ENCODE results near the gene GSTO1. TPM values are rescaled to one million over a fixed set of nuclear protein-coding genes. Genes with fewer than 3 reads are reported as not detected.
A peak's percentile ranks its signal among the peaks of the same experiment; 100 is the strongest.

Gene GSTO1
- total and polyA plus RNA-seq, 2 of the 13 experiments (the other 11 are each of a cell fraction or from before 2014, with no cell fraction given), result 228 to 300 TPM

DNA sequence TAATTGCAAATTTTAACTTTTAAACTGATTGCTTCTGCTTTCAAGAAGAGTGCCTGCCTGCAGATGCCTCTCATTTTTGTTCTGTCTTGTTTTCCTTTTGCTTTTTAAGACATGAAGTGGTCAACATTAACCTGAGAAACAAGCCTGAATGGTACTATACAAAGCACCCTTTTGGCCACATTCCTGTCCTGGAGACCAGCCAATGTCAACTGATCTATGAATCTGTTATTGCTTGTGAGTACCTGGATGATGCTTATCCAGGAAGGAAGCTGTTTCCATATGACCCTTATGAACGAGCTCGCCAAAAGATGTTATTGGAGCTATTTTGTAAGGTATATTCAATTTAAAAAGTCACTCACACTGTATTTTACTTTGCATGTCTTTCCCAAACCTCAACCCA, 23.1 kb downstream of the GSTO1 start (continued):
- TF ChIP-seq ZNF781 (CRISPR knock-in tag; IDR thresholded peaks at IDR 0.05; ENCODE audit: borderline replicate concordance, not compliant biosample characterization) (no peak), ZNF143 (CRISPR knock-in tag; IDR thresholded peaks at IDR 0.05) (no peak), DPF2 (CRISPR knock-in tag; IDR thresholded peaks at IDR 0.05; ENCODE audit: borderline replicate concordance, low read depth) (peak; percentile 42; the same call in 1 of the 2 replicates), KLF15 (CRISPR knock-in tag; IDR thresholded peaks at IDR 0.05; ENCODE audit: borderline replicate concordance) (no peak), MXD4 (CRISPR knock-in tag; IDR thresholded peaks at IDR 0.05) (no peak), ZNF589 (CRISPR knock-in tag; conservative IDR thresholded peaks at IDR 0.05) (no peak), DR1 (CRISPR knock-in tag; IDR thresholded peaks at IDR 0.05) (no peak), ZEB1 (IDR thresholded peaks at IDR 0.05; ENCODE audit: insufficient replicate concordance, low read depth) (peak; percentile 45), ZNF737 (CRISPR knock-in tag; IDR thresholded peaks at IDR 0.05; ENCODE audit: borderline replicate concordance) (no peak), SP5 (CRISPR knock-in tag; IDR thresholded peaks at IDR 0.05; ENCODE audit: borderline replicate concordance, low read depth) (no peak), ZNF121 (CRISPR knock-in tag; IDR thresholded peaks at IDR 0.05) (no peak), SMAD9 (CRISPR knock-in tag; IDR thresholded peaks at IDR 0.05) (no peak), ZNF83 (CRISPR knock-in tag; IDR thresholded peaks at IDR 0.05; ENCODE audit: borderline replicate concordance) (no peak), MED1 (CRISPR knock-in tag; IDR thresholded peaks at IDR 0.05) (peak; percentile 73)
- TF ChIP-seq, protein P1, sequence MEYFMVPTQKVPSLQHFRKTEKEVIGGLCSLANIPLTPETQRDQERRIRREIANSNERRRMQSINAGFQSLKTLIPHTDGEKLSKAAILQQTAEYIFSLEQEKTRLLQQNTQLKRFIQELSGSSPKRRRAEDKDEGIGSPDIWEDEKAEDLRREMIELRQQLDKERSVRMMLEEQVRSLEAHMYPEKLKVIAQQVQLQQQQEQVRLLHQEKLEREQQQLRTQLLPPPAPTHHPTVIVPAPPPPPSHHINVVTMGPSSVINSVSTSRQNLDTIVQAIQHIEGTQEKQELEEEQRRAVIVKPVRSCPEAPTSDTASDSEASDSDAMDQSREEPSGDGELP (IDR thresholded peaks at IDR 0.05; ENCODE audit: borderline replicate concordance, low read depth), result 0 out of 2 replicates have a peak, but pooled peaks have one; percentile 10
- TF ChIP-seq, protein P2, sequence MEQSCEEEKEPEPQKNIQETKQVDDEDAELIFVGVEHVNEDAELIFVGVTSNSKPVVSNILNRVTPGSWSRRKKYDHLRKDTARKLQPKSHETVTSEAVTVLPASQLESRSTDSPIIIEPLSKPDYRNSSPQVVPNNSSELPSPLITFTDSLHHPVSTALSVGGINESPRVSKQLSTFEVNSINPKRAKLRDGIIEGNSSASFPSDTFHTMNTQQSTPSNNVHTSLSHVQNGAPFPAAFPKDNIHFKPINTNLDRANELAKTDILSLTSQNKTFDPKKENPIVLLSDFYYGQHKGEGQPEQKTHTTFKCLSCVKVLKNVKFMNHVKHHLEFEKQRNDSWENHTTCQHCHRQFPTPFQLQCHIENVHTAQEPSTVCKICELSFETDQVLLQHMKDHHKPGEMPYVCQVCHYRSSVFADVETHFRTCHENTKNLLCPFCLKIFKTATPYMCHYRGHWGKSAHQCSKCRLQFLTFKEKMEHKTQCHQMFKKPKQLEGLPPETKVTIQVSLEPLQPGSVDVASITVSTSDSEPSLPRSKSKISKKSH (CRISPR knock-in tag; IDR thresholded peaks at IDR 0.05; ENCODE audit: borderline replicate concordance), result no peak
- TF ChIP-seq, protein P3, sequence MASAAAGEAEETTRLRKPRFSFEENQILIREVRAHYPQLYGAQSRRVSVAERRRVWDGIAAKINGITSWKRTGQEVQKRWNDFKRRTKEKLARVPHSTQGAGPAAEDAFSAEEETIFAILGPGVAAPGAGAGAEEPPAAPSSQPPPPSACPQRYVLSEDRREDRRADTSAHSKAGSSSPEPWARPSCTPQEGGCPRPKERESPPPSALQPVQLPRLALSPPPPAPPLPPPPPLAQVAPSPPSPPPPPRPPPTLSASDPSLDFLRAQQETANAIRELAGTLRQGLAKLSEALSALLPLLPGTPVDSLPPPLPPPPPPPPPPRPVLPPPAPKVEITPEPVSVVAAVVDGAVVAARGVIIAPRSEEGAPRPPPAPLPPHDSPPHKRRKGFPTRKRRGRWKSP (CRISPR knock-in tag; IDR thresholded peaks at IDR 0.05), result no peak
- TF ChIP-seq, protein P4, sequence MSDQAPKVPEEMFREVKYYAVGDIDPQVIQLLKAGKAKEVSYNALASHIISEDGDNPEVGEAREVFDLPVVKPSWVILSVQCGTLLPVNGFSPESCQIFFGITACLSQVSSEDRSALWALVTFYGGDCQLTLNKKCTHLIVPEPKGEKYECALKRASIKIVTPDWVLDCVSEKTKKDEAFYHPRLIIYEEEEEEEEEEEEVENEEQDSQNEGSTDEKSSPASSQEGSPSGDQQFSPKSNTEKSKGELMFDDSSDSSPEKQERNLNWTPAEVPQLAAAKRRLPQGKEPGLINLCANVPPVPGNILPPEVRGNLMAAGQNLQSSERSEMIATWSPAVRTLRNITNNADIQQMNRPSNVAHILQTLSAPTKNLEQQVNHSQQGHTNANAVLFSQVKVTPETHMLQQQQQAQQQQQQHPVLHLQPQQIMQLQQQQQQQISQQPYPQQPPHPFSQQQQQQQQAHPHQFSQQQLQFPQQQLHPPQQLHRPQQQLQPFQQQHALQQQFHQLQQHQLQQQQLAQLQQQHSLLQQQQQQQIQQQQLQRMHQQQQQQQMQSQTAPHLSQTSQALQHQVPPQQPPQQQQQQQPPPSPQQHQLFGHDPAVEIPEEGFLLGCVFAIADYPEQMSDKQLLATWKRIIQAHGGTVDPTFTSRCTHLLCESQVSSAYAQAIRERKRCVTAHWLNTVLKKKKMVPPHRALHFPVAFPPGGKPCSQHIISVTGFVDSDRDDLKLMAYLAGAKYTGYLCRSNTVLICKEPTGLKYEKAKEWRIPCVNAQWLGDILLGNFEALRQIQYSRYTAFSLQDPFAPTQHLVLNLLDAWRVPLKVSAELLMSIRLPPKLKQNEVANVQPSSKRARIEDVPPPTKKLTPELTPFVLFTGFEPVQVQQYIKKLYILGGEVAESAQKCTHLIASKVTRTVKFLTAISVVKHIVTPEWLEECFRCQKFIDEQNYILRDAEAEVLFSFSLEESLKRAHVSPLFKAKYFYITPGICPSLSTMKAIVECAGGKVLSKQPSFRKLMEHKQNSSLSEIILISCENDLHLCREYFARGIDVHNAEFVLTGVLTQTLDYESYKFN (CRISPR knock-in tag; conservative IDR thresholded peaks at IDR 0.05), result peak; percentile 79
- TF ChIP-seq, protein P5, sequence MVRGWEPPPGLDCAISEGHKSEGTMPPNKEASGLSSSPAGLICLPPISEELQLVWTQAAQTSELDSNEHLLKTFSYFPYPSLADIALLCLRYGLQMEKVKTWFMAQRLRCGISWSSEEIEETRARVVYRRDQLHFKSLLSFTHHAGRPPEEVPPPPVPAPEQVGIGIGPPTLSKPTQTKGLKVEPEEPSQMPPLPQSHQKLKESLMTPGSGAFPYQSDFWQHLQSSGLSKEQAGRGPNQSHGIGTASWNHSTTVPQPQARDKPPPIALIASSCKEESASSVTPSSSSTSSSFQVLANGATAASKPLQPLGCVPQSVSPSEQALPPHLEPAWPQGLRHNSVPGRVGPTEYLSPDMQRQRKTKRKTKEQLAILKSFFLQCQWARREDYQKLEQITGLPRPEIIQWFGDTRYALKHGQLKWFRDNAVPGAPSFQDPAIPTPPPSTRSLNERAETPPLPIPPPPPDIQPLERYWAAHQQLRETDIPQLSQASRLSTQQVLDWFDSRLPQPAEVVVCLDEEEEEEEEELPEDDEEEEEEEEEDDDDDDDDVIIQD (CRISPR knock-in tag; IDR thresholded peaks at IDR 0.05; ENCODE audit: low read depth), result no peak
- TF ChIP-seq, protein P6, sequence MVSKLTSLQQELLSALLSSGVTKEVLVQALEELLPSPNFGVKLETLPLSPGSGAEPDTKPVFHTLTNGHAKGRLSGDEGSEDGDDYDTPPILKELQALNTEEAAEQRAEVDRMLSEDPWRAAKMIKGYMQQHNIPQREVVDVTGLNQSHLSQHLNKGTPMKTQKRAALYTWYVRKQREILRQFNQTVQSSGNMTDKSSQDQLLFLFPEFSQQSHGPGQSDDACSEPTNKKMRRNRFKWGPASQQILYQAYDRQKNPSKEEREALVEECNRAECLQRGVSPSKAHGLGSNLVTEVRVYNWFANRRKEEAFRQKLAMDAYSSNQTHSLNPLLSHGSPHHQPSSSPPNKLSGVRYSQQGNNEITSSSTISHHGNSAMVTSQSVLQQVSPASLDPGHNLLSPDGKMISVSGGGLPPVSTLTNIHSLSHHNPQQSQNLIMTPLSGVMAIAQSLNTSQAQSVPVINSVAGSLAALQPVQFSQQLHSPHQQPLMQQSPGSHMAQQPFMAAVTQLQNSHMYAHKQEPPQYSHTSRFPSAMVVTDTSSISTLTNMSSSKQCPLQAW (CRISPR knock-in tag; IDR thresholded peaks at IDR 0.05), result no peak

Measured in HepG2 (cell line).